Activated gamma-delta T cell (primary cell): ENCODE results near the gene HCK.
A peak's percentile ranks its signal among the peaks of the same experiment; 100 is the strongest.
"Not testable (repeated sequence)": the region's sequence is repeated elsewhere in the genome, so short reads cannot be mapped to it uniquely, and the experiment has no call there.

Source experiments
- DNase-seq: peaks from one replicate; lab custom pipeline; 2025; lab: John Stamatoyannopoulos, UW

Gene HCK

GRCh38 chr20:32091888-32092346 is 39.9 kb downstream of the HCK start:
- peak; percentile 23 for DNase-seq

GRCh38 chr20:32098786-32099185 is 46.7 kb downstream of the HCK start:
- DNase-seq: no peak

- no peak for DNase-seq
Observed at GRCh38 chr20:32108814-32109391, 56.9 kb downstream of the HCK start.

GRCh38 chr20:32109392-32110172 is 57.5 kb downstream of the HCK start, which contains the start of gene TM9SF4:
Gene TM9SF4 (plus strand): TSS chr20:32109714. CDS start chr20:32109741, 27 bp downstream.
- peak; percentile 27 for DNase-seq

DNA sequence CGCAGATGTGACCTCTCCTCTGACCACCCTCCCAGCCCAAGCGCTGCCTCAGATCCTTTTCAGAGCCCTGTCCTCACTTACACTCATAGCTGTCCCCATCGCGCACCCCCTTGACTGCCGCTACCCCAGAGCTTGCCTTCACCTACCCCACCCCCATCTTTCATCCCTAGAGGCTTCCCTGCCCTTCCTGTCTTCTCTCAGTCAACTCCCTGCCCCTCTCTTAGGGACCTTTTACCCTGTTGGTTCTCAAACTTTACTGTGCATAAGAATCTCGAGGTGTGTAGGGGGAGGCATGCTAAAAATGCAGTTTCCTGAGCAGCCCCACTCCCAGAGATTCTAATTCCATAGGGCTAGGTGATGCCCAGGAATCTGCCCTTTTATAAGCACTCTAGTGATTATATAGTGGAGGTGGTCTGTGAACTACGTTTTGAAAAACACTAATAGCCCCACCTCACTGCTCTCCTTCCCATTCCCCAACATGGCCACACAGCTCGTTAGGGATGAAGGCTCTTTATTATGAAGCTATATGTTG is 58.2 kb downstream of the HCK start:
- no peak for DNase-seq

DNA sequence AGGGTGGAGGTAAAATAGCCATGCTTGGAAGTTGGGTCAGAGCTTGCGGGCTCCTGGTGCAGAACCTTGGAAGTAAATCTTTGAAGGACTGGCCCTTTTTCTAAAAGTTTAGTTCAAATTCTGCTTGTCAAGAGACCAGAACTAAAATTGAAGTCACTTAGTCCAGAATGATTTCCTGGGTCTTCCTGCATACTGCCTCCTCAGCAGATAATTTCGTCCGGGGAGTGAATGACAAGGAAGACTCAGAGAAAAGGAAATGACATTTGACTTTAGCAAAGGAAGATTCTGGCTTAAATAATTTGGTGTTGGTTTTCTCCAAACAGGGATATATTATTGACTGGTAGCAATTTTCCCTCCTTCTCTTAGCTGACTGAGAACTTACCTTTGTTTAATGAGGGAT is 58.7 kb downstream of the HCK start:
- no peak for DNase-seq

DNA sequence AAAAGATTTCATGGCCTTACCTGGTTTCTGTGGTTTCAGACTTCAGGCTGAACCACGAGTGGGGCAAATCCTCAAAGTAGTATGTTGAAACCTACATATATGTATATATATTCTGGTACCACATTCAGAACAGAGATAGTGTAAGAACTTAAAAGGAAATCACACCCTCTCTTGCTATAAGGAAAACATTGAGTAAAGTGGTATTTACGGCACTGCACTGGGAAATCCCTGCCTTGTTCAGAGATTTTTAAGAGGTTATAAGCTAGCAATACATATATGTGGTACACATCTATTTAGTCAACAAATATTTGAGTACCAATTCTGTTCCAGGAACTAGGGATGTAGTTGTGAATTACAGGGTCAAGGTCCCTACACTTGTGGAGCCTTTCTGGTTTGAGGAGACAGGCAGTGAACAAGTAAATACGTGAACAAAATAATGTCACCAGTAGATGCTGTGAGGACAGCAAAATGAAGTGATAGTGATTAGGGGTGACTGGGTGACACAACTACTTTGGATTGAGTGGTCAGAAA is 59.2 kb downstream of the HCK start:
- no peak for DNase-seq

DNA sequence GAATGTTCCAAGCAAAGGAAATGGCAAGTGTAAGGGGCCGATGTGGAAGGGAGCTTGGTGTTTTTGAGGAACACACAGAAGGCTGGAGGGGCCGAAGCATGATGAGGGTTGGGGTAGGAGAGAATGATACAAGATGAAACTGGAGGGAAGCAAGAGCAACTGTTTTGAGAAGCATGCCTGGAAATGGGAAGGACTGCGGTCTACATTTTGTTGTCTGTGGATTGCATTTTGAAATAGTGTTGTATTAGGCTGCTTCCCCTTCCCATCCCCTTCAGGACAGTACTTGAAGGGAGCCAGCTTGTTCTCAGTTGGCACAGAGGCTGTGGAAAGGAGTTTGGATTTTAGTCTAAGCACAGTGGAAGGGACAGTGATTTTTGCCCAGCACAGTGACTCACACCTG is 59.7 kb downstream of the HCK start:
- no peak for DNase-seq

- DNase-seq: no peak
Observed at GRCh38 chr20:32112841-32113240, 60.8 kb downstream of the HCK start.

DNA sequence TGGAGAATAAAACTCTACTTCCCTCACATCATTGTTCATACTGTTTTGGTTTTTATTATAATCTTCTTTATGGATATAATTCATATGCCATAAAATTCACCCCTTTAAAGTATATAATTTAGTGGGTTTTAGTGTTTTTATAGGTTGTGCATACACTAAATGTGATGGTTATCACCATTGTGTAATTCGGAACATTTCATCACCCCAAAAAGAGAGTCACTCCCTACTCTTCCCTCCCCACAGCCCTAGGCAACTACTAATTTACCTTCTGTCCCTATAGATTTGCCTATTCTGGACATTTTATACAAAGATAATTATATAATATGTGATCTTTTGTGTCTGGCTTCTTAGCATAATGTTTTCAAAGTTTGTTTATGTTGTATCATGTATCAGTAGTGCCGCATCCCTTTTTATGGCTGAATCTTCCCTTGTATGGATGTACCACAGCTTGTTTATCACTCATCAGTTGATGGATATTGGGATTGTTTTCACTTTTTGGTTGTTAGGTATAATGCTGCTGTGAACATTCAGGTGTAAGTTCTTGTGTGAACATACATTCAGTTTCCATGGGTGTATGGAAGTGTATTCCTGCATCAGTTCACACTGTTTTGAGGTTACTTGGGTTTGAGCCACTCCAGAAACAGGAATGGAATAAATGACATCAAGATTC is 61.7 kb downstream of the HCK start:
- no peak for DNase-seq

DNA sequence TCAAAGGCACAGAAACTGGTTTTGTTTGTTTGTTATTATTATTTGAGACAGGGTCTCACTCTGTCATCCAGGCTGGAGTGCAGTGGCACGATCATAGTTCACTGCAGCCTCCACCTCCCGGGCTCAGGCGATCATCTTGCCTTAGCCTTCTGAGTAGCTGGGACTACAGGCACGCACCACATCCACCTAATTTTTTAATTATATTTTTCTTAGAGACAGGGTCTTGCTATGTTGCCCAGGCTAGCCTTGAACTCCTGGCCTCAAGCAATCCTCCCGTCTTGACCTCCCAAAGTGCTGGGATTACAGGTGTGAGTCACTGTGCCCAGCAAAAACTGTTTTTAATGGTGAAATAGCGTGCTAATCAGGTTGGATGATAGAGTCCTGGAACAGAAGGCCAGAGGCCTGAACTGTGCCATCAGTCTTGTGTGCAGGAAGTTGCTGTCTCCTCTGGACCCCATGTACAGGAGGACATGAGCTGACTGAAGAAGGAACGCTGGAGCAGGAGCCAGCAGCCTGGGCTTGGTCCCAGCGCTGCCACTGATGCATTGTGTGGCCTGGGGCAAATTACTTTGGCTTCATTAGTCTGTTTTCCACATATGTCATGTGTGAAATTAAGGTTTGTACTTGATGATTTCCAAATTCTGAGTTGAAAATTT is 62.4 kb downstream of the HCK start:
- DNase-seq: no peak

GRCh38 chr20:32115211-32115767 is 63.2 kb downstream of the HCK start:
- DNase-seq: no peak

GRCh38 chr20:32116079-32116521 is 64.1 kb downstream of the HCK start:
- DNase-seq: no peak

DNA sequence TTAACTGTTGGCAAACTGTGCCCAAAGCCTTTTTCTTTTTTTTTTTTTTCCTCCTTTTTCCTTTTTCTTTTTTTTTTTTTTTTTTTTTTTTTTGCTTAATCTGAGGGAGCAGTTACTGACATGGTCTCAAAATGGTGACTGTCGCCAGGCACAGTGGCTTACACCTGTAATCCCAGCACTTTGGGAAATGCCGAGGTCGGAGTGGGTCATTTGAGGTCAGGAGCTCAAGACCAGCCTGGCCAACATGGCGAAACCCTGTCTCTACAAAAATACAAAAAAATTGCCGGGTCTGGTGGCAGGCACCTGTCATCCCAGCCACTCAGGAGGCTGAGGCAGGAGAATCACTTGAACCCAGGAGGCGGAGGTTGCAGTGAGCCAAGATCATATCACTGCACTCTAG is 64.8 kb downstream of the HCK start:
- not testable (repeated sequence) for DNase-seq

DNA sequence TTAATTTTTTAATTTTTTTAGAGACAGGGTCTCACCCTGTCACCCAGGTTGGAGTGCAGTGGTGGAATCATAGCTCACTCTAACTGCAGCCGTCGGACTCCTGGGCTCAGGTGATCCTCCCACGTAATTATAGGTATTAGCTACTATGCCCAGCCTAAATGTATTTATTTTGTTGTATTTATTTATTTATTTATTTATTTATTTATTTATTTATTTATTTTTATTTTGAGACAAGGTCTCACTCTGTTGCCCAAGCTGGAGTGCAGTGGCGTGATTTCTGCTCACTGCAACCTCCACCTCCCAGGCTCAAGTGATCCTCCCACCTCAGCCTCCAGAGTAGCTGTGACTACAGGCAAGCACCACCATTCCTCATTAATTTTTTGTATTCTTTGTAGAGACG is 66.4 kb downstream of the HCK start:
- not testable (repeated sequence) for DNase-seq

DNA sequence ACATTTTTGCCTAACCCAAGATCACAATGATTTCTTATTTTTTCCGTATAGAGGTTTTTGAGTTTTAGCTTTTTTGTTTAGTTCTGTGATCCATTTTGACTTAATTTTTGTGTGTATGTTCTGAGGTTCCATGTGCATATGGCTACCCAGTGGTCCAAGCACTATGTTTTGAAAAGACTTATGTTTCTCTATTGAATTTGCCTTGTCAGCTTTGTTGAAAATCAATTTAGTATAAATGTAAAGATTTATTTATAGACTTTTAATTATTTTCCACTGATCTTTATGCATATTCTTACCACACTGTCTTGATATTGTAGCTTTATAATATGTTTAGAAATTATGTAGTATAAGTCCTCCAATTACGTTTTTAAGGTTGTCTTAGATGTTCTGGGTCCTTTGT is 67.7 kb downstream of the HCK start:
- DNase-seq: no peak

- DNase-seq: not testable (repeated sequence)
Observed at GRCh38 chr20:32121908-32122307, 69.9 kb downstream of the HCK start.

- DNase-seq: no peak
Observed at GRCh38 chr20:32123088-32123487, 71.0 kb downstream of the HCK start.

- DNase-seq: no peak
Observed at GRCh38 chr20:32124916-32125454, 72.9 kb downstream of the HCK start.

- DNase-seq: no peak
Observed at GRCh38 chr20:32125506-32125905, 73.5 kb downstream of the HCK start.

- DNase-seq: no peak
Observed at GRCh38 chr20:32126919-32127318, 74.9 kb downstream of the HCK start.
